ACHN (cell line): ENCODE data around the gene NEURL1B.
A peak's percentile ranks its signal among the peaks of the same experiment; 100 is the strongest.
"Not testable (repeated sequence)": the region's sequence is repeated elsewhere in the genome, so short reads cannot be mapped to it uniquely, and the experiment has no call there.

Experiments used
- DNase-seq: peaks from one replicate; pipeline ENCODE4 v3.0.0-alpha.2; 2015
- in situ Hi-C: cut with HindIII; loops from 2 replicates; pipeline ENCODE4 v1.10.0; 2017; ENCODE audit warnings: low sequenced_read_pairs, low pct_ligation_motif_present, low pct_unique_long_range_greater_than_20kb

Gene NEURL1B, protein sequence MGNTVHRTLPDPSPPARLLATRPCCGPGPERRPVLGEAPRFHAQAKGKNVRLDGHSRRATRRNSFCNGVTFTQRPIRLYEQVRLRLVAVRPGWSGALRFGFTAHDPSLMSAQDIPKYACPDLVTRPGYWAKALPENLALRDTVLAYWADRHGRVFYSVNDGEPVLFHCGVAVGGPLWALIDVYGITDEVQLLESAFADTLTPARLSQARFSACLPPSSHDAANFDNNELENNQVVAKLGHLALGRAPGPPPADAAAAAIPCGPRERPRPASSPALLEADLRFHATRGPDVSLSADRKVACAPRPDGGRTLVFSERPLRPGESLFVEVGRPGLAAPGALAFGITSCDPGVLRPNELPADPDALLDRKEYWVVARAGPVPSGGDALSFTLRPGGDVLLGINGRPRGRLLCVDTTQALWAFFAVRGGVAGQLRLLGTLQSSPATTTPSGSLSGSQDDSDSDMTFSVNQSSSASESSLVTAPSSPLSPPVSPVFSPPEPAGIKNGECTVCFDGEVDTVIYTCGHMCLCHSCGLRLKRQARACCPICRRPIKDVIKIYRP

GRCh38 chr5:172640822-172641358 is at the start of gene NEURL1B:
Gene NEURL1B, plus strand, starts transcription at chr5:172641263. Its CDS starts 144 bp downstream, at chr5:172641407.
- in situ Hi-C loops: no loop called here
- DNase-seq: peak; percentile 72

DNA sequence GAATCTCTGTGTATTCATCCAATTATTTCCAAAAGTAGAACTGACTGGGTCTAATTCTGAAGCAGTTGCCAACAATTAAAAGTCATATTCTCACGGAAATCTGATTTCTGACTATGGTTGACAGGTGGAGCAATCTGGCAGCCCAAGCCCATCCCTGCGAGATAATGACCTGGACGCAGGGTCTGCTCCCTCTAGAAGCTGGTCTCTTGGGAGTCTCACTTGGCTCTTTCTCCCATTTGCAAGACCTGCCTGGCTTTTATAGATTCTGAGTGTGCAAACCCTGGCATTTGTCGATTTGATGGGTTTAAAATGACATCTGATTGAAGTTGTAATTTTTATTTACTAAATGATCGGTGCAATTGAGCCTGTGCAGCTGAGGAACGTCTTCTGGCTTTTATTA is 49.4 kb upstream of the NEURL1B start:
- no peak for DNase-seq
- in situ Hi-C loops: no loop called here

DNA sequence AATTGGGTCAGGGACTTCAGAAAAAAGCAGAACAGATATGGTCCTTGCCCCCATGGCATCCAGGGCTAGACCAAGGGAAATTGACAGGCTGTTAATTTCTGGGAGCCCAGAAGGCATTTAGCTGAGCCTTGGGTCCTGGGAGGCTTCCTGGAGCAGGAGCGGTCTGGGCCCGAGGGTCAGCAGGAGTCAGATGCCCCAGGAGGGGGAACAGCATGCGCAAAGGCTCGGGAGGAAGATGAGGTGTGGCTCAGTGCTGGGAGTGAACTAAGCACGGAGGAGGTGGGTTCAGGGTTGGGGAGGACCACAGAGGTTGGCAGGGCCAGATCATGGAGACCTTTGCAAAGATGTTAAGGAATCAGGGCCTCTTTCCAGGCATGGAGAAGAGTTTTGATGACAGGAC is 48.2 kb upstream of the NEURL1B start:
- in situ Hi-C loops: no loop called here
- no peak for DNase-seq

DNA sequence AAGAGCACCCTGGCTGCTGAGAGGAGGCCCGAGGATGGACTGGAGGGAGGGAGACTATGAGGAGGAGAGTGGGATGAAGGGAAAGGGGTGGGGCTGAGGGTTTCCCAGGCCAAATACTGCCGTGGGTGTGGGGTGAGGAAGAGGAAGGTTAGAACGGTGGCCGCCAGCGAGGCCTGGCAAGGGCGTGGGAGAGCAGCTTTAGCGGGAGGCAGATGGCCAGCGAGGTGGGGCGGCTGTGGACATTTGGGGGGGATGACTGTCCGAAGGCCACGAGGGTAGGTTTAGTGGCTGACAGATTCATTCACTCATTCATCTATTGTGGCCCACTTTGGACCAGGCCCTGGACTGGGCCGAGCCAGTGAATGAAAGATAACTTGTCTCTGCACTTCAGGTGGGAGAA is 47.8 kb upstream of the NEURL1B start:
- in situ Hi-C loops: no loop called here
- no peak for DNase-seq

DNA sequence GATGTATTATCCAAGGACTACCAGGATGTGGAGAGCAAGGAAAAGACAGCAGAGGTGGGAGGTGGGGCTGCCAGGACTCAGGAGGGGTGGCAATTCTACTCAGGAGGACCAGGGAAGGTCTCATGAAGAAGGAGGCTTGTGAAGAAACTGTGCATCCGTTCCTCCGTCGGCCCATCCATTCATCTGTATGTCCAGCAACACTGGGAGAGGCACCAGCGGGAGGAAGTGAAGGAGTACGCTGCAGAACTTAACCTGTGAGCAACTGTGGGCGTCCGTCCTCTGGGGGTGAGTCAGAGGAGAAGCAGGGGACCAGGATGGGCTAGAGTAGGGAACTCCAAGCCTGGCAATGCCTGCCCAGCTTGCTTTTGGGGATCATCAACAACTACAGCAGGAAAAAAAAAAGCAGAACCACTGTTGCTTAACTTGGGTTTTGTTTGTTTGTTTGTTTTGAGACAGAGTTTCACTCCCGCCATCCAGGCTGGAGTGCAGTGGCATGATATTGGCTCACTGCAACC is 47.3 kb upstream of the NEURL1B start:
- no peak for DNase-seq
- in situ Hi-C loops: no loop called here

- no peak for DNase-seq
- in situ Hi-C loops: no loop called here
Measured at GRCh38 chr5:172594431-172594830, 46.6 kb upstream of the NEURL1B start.

GRCh38 chr5:172594867-172595466 is 46.1 kb upstream of the NEURL1B start:
- no peak for DNase-seq
- in situ Hi-C loops: no loop called here

DNA sequence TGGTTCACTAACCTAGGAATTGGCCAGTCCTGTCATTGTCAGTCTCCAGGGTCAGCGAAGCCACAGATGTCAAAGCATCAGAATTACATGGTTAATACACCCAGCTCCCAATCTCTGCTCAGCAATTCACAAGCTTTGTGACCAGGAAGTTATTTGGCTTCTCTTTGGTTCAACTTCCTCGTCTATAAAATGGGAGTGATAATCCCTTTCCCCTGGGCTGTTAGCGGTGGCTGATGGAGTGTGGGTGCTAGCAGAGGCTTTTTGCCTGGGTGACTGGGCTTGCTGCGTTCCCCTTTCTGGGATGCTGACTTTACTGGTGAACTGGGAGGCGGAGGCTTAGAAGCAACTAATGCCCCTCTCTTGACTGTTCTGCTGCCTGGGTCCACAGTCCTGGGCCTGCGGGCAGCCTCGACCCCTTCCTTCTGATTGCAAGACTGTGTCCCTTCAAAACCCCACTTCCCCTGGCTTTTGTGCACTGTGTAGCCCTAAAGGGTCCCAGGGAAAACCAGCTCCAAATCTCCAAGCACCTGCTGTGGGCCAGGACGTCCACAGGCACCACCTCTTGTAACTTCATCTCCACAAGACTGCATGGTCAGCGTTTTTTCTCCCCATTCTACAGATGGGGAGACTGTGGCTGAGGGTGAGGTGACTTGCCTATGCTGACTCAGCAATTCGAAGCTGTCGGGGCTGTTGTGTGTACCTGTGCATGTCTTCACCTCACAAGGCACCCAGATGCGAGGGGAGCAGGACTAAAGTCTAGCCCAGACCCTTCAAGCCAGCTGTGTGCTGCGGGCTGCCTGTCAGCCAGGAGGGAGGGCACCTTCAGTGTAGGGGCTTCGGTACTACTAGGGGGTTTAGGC is 45.2 kb upstream of the NEURL1B start:
- DNase-seq: no peak
- in situ Hi-C loops: no loop called here

- DNase-seq: no peak
- in situ Hi-C loops: no loop called here
Measured at GRCh38 chr5:172596638-172597231, 44.3 kb upstream of the NEURL1B start.

GRCh38 chr5:172597755-172598155 is 43.3 kb upstream of the NEURL1B start:
- in situ Hi-C loops: no loop called here
- DNase-seq: no peak

GRCh38 chr5:172598251-172599203 is 42.5 kb upstream of the NEURL1B start:
- in situ Hi-C loops: no loop called here
- DNase-seq: no peak

DNA sequence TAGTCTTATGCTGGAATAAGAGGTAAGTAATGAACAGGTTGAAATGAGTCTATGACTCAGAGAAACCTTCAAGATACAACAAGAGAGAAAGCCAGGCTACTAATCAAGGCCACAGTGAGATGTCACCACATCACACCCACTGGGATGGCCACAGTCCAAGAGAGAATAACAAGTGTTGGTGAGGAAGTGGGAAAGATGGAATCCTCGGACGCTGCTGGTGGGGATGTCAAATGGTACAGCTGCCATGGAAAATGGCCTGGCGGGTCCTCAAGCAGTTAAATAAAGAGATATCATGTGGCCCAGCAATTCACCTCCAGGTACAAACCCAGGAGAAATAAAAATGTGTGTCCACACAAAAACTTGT is 41.9 kb upstream of the NEURL1B start:
- DNase-seq: no peak
- in situ Hi-C loops: no loop called here

DNA sequence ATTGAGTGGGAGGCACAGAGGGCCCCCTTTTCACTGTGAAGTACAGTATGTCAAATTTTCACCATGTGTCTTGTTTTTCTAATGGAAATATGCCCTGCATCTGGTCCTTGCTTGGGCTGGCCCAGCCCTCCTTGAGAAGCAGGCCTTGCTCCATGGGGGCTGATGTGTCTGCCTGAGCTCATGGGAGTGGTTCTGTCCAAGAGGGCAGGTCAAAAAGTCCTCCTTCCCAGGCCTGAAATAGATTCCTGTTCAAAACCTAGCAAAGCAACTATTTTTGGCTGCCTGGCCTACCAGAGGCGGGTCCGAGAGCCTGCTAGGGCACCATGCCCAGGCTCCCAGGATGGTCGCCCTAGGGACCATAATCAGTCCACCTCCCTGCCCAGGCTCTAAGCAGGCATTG is 40.5 kb upstream of the NEURL1B start:
- no peak for DNase-seq
- in situ Hi-C loops: no loop called here

DNA sequence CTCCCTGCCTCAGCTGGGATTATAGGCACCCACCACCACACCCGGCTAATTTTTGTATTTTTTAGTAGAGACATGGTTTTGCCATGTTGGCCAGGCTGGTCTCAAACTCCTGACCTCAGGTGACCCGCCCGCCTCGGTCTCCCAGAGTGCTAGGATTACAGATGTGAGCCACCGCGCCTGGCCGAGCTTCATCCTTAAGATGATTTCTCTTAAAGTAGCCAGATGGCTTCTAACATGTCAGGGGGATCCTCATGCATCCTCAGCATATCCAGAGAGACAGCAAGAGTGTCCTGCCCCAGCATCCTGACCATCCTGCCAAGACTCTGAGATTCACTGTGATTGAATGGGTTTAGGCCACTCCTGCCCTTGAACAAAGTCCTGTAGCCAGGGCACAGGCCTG is 39.5 kb upstream of the NEURL1B start:
- in situ Hi-C loops, DNase-seq: not testable (repeated sequence)

DNA sequence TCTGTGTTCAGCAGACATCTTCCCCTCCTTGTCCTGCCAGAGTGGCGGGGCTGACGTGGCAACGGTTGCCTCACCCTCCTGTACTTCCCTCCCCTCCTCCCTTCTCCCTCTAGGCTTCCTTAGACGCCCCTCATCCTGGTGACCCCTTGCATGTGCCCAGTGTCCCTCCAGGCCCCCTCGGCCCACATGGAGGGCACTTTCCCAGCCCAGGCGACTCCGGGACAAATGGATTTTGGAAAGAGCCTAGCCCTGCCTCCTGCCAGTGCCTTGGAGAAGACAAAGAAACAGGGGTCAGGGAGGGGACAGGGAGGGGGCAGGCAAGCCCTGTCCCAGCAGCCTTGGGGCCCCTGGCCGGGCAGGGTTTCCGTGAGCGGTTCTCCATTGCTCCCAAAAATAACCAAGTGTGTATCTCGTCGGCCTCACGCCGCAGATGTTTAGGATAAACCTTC is 38.3 kb upstream of the NEURL1B start:
- in situ Hi-C loops: no loop called here
- DNase-seq: no peak

- in situ Hi-C loops: no loop called here
- no peak for DNase-seq
Measured at GRCh38 chr5:172603251-172603806, 37.7 kb upstream of the NEURL1B start.

GRCh38 chr5:172605466-172605865 is 35.6 kb upstream of the NEURL1B start:
- no peak for DNase-seq
- in situ Hi-C loops: no loop called here
